ENCODE data around the gene PARD3.

PARD3 gene

GRCh38 chr10:34426041-34426440, 389.1 kb downstream of the PARD3 start:
- Histone ChIP-seq H3K4me2 (ENCODE audit: low read depth, low read length, poor library complexity, severe bottlenecking) (no peak overlapping the region), H3K4me1 (ENCODE audit: insufficient read depth, low read length, poor library complexity, severe bottlenecking) (no peaks in the 10 kb centered on the region), H3K36me3 (ENCODE audit: insufficient read depth, low read length) (no peaks in the 10 kb centered on the region), H3F3A (ENCODE audit: low read depth) (no peaks in the 10 kb centered on the region), H3K9me2 (replicated peaks; ENCODE audit: low read depth, low read length) (no peaks in the 10 kb centered on the region), H3K4me3 (ENCODE audit: low read length, poor library complexity, severe bottlenecking) (no peak overlapping the region), H4K20me1 (ENCODE audit: insufficient read depth, low read length, poor library complexity, severe bottlenecking) (no peaks in the 10 kb centered on the region), H3K9ac (ENCODE audit: low read depth, low read length, poor library complexity, severe bottlenecking) (no peak overlapping the region), H3K79me2 (ENCODE audit: insufficient read depth, low read length) (no peaks in the 10 kb centered on the region), H2AFZ (ENCODE audit: low read length) (no peak overlapping the region), H3K27me3 (ENCODE audit: insufficient read depth, low read length, poor library complexity, severe bottlenecking) (no peaks in the 10 kb centered on the region), H3K9me3 (ENCODE audit: insufficient read depth, low read depth, low read length) (no peaks in the 10 kb centered on the region)
- TF ChIP-seq EZH2phosphoT487 (IDR thresholded peaks at IDR 0.05; ENCODE audit: borderline replicate concordance): no peak
- TF ChIP-seq, protein P1, sequence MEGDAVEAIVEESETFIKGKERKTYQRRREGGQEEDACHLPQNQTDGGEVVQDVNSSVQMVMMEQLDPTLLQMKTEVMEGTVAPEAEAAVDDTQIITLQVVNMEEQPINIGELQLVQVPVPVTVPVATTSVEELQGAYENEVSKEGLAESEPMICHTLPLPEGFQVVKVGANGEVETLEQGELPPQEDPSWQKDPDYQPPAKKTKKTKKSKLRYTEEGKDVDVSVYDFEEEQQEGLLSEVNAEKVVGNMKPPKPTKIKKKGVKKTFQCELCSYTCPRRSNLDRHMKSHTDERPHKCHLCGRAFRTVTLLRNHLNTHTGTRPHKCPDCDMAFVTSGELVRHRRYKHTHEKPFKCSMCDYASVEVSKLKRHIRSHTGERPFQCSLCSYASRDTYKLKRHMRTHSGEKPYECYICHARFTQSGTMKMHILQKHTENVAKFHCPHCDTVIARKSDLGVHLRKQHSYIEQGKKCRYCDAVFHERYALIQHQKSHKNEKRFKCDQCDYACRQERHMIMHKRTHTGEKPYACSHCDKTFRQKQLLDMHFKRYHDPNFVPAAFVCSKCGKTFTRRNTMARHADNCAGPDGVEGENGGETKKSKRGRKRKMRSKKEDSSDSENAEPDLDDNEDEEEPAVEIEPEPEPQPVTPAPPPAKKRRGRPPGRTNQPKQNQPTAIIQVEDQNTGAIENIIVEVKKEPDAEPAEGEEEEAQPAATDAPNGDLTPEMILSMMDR (conservative IDR thresholded peaks at IDR 0.05; ENCODE audit: low read length): no peak

DNA sequence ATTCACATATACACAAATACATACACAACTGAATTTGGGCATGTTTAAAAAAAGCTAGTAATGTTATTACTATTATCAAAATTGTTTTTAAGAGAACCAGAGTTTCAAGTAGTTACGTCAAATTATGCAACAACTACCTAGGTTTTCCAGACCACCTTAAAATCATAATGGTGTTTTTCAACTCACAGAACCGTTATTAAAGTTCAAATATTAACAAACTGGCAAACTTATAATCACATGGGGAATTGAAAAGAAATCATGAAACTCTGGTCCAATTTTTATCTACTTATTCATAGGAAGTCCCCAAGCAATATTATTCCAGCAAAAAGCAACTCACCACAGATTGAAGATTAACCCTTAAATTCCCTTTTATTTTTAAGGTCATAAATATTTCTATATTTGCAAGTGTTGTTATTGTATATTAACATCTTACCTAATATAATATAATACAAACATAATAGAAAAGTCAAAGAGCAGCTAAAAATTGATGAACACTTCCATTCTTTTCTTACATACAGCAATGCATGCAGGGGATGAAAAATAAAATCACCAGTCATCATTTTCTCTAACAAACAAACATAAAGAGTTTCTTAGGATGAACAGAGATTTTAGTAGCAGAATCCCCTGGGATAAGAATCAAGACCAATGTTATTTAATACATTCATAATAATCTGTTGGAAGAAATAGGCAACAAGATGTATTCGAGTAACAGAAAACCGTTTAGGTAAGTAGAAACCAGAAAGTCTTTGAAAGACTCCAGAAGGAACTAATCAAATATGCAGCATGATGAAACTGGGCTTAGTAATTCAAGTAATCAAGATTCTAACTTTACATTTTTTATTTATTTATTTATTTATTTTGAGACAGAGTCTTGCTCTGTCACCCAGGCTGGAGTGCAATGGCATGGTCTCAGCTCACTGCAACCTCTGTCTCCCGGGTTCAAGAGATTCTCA, 391.1 kb downstream of the PARD3 start:
- Histone ChIP-seq H3K36me3 (ENCODE audit: insufficient read depth, low read length) (no peaks in the 10 kb centered on the region), H4K20me1 (ENCODE audit: insufficient read depth, low read length, poor library complexity, severe bottlenecking) (no peaks in the 10 kb centered on the region), H3F3A (ENCODE audit: low read depth) (no peaks in the 10 kb centered on the region), H3K9me3 (ENCODE audit: insufficient read depth, low read depth, low read length) (no peaks in the 10 kb centered on the region), H2AFZ (ENCODE audit: low read length) (no peak overlapping the region), H3K9ac (ENCODE audit: low read depth, low read length, poor library complexity, severe bottlenecking) (no peak overlapping the region), H3K9me2 (replicated peaks; ENCODE audit: low read depth, low read length) (no peaks in the 10 kb centered on the region), H3K4me3 (ENCODE audit: low read length, poor library complexity, severe bottlenecking) (no peak overlapping the region), H3K4me2 (ENCODE audit: low read depth, low read length, poor library complexity, severe bottlenecking) (no peak overlapping the region), H3K27me3 (ENCODE audit: insufficient read depth, low read length, poor library complexity, severe bottlenecking) (no peaks in the 10 kb centered on the region), H3K4me1 (ENCODE audit: insufficient read depth, low read length, poor library complexity, severe bottlenecking) (no peaks in the 10 kb centered on the region), H3K79me2 (ENCODE audit: insufficient read depth, low read length) (no peaks in the 10 kb centered on the region)
- TF ChIP-seq, protein P1 (conservative IDR thresholded peaks at IDR 0.05; ENCODE audit: low read length): no peak
- TF ChIP-seq EZH2phosphoT487 (IDR thresholded peaks at IDR 0.05; ENCODE audit: borderline replicate concordance): no peak

GRCh38 chr10:34420795-34421194, 394.3 kb downstream of the PARD3 start:
- no peaks in the 10 kb centered on the region for H3K27me3 ChIP-seq (ENCODE audit: insufficient read depth, low read length, poor library complexity, severe bottlenecking)
- H2AFZ ChIP-seq (ENCODE audit: low read length): no peak overlapping the region
- no peaks in the 10 kb centered on the region for H3F3A ChIP-seq (ENCODE audit: low read depth)
- no peaks in the 10 kb centered on the region for H3K36me3 ChIP-seq (ENCODE audit: insufficient read depth, low read length)
- H3K9ac ChIP-seq (ENCODE audit: low read depth, low read length, poor library complexity, severe bottlenecking): no peak overlapping the region
- no peaks in the 10 kb centered on the region for H3K4me1 ChIP-seq (ENCODE audit: insufficient read depth, low read length, poor library complexity, severe bottlenecking)
- H4K20me1 ChIP-seq (ENCODE audit: insufficient read depth, low read length, poor library complexity, severe bottlenecking): no peaks in the 10 kb centered on the region
- TF ChIP-seq, protein P1 (conservative IDR thresholded peaks at IDR 0.05; ENCODE audit: low read length): no peak
- H3K79me2 ChIP-seq (ENCODE audit: insufficient read depth, low read length): no peaks in the 10 kb centered on the region
- H3K4me2 ChIP-seq (ENCODE audit: low read depth, low read length, poor library complexity, severe bottlenecking): no peak overlapping the region
- H3K4me3 ChIP-seq (ENCODE audit: low read length, poor library complexity, severe bottlenecking): no peak overlapping the region
- H3K9me3 ChIP-seq (ENCODE audit: insufficient read depth, low read depth, low read length): no peaks in the 10 kb centered on the region
- H3K9me2 ChIP-seq (replicated peaks; ENCODE audit: low read depth, low read length): no peaks in the 10 kb centered on the region

All from Loucy (cell line).